Psoas muscle (tissue), 8 donors: Measurements from ENCODE around the gene PELO. TPM values are rescaled to one million over a fixed set of nuclear protein-coding genes. Genes with fewer than 3 reads are reported as not detected.

Experiments used
- ATAC-seq, 4 donors: fragments of 200-7000 bp; cut with Tn5 transposase; one replicate each; pipeline ENCODE4 v1.9.1; 2020; ENCODE audit warnings: moderate library complexity in 3 of 4, mild to moderate bottlenecking in 2 of 4
- DNase-seq, 2 donors: peaks; one replicate each; pipeline ENCODE4 v3.0.0-alpha.2; 2020
- H3K27ac ChIP-seq: fragments of 200-600 bp; one replicate; pipeline ENCODE4 v1.8.0; 2022
- H3K27me3 ChIP-seq, 3 donors: fragments of 200-600 bp in 1 of 3; one replicate each; pipeline versions ENCODE4 v1.6.1 to v1.8.0; 2013 to 2022; ENCODE audit warnings: low read length in 2 of 3, mild to moderate bottlenecking in 2 of 3, moderate library complexity in 1 of 3; ENCODE audit not compliant: insufficient read depth in 3 of 3
- H3K36me3 ChIP-seq, 2 donors: fragments of 200-600 bp in 1 of 2; one replicate each; pipeline versions ENCODE4 v1.6.1 to v1.8.0; 2013 to 2022; ENCODE audit warnings: low read depth in 1 of 2, mild to moderate bottlenecking in 1 of 2, moderate library complexity in 1 of 2; ENCODE audit not compliant: insufficient read depth in 1 of 2
- H3K4me1 ChIP-seq: fragments of 200-600 bp; one replicate; pipeline ENCODE4 v1.8.0; 2022
- H3K4me3 ChIP-seq: fragments of 200-600 bp; one replicate; pipeline ENCODE4 v1.8.0; 2022; ENCODE audit warnings: mild to moderate bottlenecking
- H3K9me3 ChIP-seq: fragments of 200-600 bp; one replicate; pipeline ENCODE4 v1.8.0; 2022
- CTCF ChIP-seq: fragments of 200-600 bp; IDR thresholded peaks from one replicate; pipeline ENCODE4 v1.8.0; 2022; ENCODE audit warnings: antibody characterized with exemption
- WGBS, 3 donors: extraction: QIAGEN DNeasy Blood & Tissue Kit; methylation state at CpG; one replicate each; pipeline versions ENCODE4 v1.1.6 to v1.1.7; 2013; 5-methylcytosine and 5-hydroxymethylcytosine counted together
- intact Hi-C, 2 donors: fragments of 100-400 bp; cut with DNase I; formaldehyde crosslinking; loops; one replicate each; pipeline versions ENCODE4 v1.11.0 to v1.14.2; 2022
- polyA plus RNA-seq, 3 donors: library from polyadenylated mRNA; stranded (reverse); fragments of 200-250 nt; gene quantifications; one replicate each; pipeline ENCODE4 v1.2.3, GENCODE V29; 2013
- total RNA-seq, 4 donors: library from RNA; stranded (reverse); fragmentation: NEBNext Ultra II Directional in 2 of 4; extraction: Animal tissue kit (Norgen Biotek cat#: 25700) in 2 of 4; gene quantifications; one replicate each; pipeline versions ENCODE4 v1.2.1 to v1.2.4, GENCODE V29; 2021 to 2023
- donor health status: healthy with polysubstance abuse.
- donor health status: DM: no; HTN: no; CAD: no; lungs with moderate emphysema.
- donor health status: Bipolar disorder and iron deficiency.
- donor health status: healthy.
- donor health status: DM: yes; HTN: yes; CAD: no.
- donor health status: DM: no; HTN: no; CAD: no.
- donor health status: DM: no; HTN: no; CAD: no.
- donor health status: DM: yes; HTN: yes; CAD: no.

PELO gene
- total and polyA plus RNA-seq, 7 donors, result 13.1 to 30.1 (median 25.6) TPM

GRCh38 chr5:52829664-52830063 is 41.9 kb downstream of the PELO start:
- ATAC-seq (no peak), DNase-seq (no peak)
- H3K4me3 ChIP-seq, result no peak overlapping the region
- no peaks in the 10 kb centered on the region for H3K36me3 ChIP-seq
- no peak overlapping the region for H3K27ac ChIP-seq
- no peak for TF ChIP-seq CTCF
- no peaks in the 10 kb centered on the region for H3K4me1 ChIP-seq
- H3K27me3 ChIP-seq, result no peaks in the 10 kb centered on the region
- intact Hi-C loops, result no loop called here
- no peaks in the 10 kb centered on the region for H3K9me3 ChIP-seq

- intact Hi-C loops, result no loop called here
- H3K27ac ChIP-seq, result no peak overlapping the region
- TF ChIP-seq CTCF, result no peak
- no peak overlapping the region for H3K4me3 ChIP-seq
- no peaks in the 10 kb centered on the region for H3K9me3 ChIP-seq
- no peaks in the 10 kb centered on the region for H3K27me3 ChIP-seq
- H3K4me1 ChIP-seq, result no peaks in the 10 kb centered on the region
- no peak for ATAC-seq
- no peaks in the 10 kb centered on the region for H3K36me3 ChIP-seq
- WGBS, 3 donors, result 81 to 86% (median 84%) methylated on average over 2 of the region's 2 CpGs
- DNase-seq, result no peak
Measured at GRCh38 chr5:52830650-52831049, 42.9 kb downstream of the PELO start.

- Histone ChIP-seq H3K4me3 (no peak overlapping the region), H3K27ac (no peak overlapping the region), H3K27me3 (no peaks in the 10 kb centered on the region), H3K36me3 (no peaks in the 10 kb centered on the region), H3K9me3 (no peaks in the 10 kb centered on the region), H3K4me1 (no peaks in the 10 kb centered on the region)
- DNase-seq (no peak), ATAC-seq (no peak)
- WGBS, 3 donors, result 73 to 84% (median 81%) methylated on average over 2 of the region's 2 CpGs
- intact Hi-C loops, result no loop called here
- TF ChIP-seq CTCF, result no peak
Measured at GRCh38 chr5:52831786-52832511, 44.2 kb downstream of the PELO start.

- no peak for DNase-seq
- Histone ChIP-seq H3K4me1 (no peaks in the 10 kb centered on the region), H3K4me3 (no peak overlapping the region), H3K27ac (no peak overlapping the region), H3K27me3 (no peaks in the 10 kb centered on the region), H3K9me3 (no peaks in the 10 kb centered on the region), H3K36me3 (no peaks in the 10 kb centered on the region)
- 92 to 98% (median 96%) methylated on average over 2 of the region's 2 CpGs for WGBS, 3 donors
- intact Hi-C loops, result no loop called here
- no peak for TF ChIP-seq CTCF
- no peak for ATAC-seq
Measured at GRCh38 chr5:52834320-52834719, 46.6 kb downstream of the PELO start.

GRCh38 chr5:52837068-52837467 is 49.4 kb downstream of the PELO start:
- 26 to 44% (median 26%) methylated on average over 7 of the region's 7 CpGs for WGBS, 3 donors
- DNase-seq, result no peak
- Histone ChIP-seq H3K27me3 (no peaks in the 10 kb centered on the region), H3K9me3 (no peaks in the 10 kb centered on the region), H3K36me3 (no peaks in the 10 kb centered on the region), H3K27ac (peak overlapping the region; percentile 32), H3K4me3 (peak overlapping the region; percentile 5), H3K4me1 (peaks cover 7% of the 10 kb centered on the region)
- TF ChIP-seq CTCF, result no peak
- ATAC-seq, result peak in 3 of 4 donors; percentile 33 to 41 (median 36)
- intact Hi-C loops, result no loop called here
